Small intestine (tissue), 7 donors: Measurements from ENCODE around the gene PLXNA4. TPM values are rescaled to one million over a fixed set of nuclear protein-coding genes. Genes with fewer than 3 reads are reported as not detected.

Experiments used
- DNase-seq, 2 donors: peaks; one replicate each; pipeline versions ENCODE4 v3.0.0 to v3.0.0-alpha.2; 2013
- FAIRE-seq: peaks from 2 replicates; lab custom pipeline; 2012; peaks lifted over from hg19 to GRCh38; lab: Jason Lieb, UNC
- H3K27ac ChIP-seq, 3 donors: one replicate each; pipeline ENCODE4 v1.5.1; 2013; ENCODE audit warnings: low read length in 2 of 3, mild to moderate bottlenecking in 2 of 3, control low read depth in 1 of 3, inconsistent platforms in 1 of 3, low read depth in 1 of 3, moderate library complexity in 1 of 3
- H3K27me3 ChIP-seq, 3 donors: one replicate each; pipeline ENCODE4 v1.6.1; 2013; ENCODE audit warnings: low read length in 3 of 3, inconsistent platforms in 1 of 3; ENCODE audit not compliant: control insufficient read depth in 3 of 3, insufficient read depth in 3 of 3
- H3K36me3 ChIP-seq, 3 donors: one replicate each; pipeline ENCODE4 v1.6.1; 2013; ENCODE audit warnings: low read length in 3 of 3, inconsistent platforms in 1 of 3, low read depth in 1 of 3, mild to moderate bottlenecking in 1 of 3, moderate library complexity in 1 of 3; ENCODE audit not compliant: control insufficient read depth in 3 of 3, insufficient read depth in 2 of 3
- H3K4me1 ChIP-seq, 3 donors: one replicate each; pipeline ENCODE4 v1.6.1; 2013; ENCODE audit warnings: low read length in 2 of 3, inconsistent platforms in 1 of 3, low read depth in 1 of 3, mild to moderate bottlenecking in 1 of 3, moderate library complexity in 1 of 3; ENCODE audit not compliant: control insufficient read depth in 3 of 3, insufficient read depth in 2 of 3
- H3K4me3 ChIP-seq, 3 donors: one replicate each; pipeline ENCODE4 v1.5.1; 2013; ENCODE audit warnings: low read length in 3 of 3, control low read depth in 1 of 3, inconsistent platforms in 1 of 3, low read depth in 1 of 3, mild to moderate bottlenecking in 1 of 3, moderate library complexity in 1 of 3
- H3K9me3 ChIP-seq, 2 donors: one replicate each; pipeline ENCODE4 v1.6.1; 2013; ENCODE audit warnings: low read depth in 1 of 2, low read length in 1 of 2; ENCODE audit not compliant: control insufficient read depth in 2 of 2, insufficient read depth in 1 of 2
- WGBS, 3 donors: extraction: QIAGEN DNeasy Blood & Tissue Kit; methylation state at CpG; one replicate each; pipeline ENCODE4 v1.1.7; 2013; 5-methylcytosine and 5-hydroxymethylcytosine counted together
- polyA plus RNA-seq, 4 donors: library from polyadenylated mRNA; stranded (reverse) in 3 of 4; unstranded in 1 of 4; fragments of 200-250 nt in 3 of 4; fragments of 120-200 nt in 1 of 4; gene quantifications; one replicate each; pipeline versions ENCODE4 v1.2.1 to v1.2.3, GENCODE V29; 2013
- donor health status: healthy with polysubstance abuse.
- donor health status: control.
- donor health status: control.
- donor health status: Bipolar disorder and iron deficiency.
- donor health status: healthy.

The PLXNA4 gene
- polyA plus RNA-seq, 4 donors, result under 0.01 to 3.9 (median 1.2) TPM; not detected in 1

DNA sequence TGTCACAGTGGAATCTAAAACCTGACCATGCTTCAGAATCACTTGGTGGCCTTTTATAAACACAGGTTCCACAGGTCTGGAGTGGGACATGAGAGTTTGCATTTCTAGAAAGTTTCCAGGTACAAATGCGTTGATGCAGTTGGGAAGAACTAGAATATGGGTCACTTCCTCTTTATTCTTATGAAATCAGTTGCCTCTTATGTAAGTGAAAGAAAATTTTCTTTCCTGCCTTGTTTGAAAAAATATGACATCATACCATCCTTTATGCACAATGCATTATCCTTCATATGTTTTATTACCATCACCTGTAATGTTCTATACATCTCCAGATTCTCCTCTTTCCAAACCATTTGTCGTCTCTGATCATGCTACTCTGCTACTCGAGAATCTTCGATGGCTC is 44.0 kb downstream of the PLXNA4 start:
- WGBS, 3 donors, result 86 to 90% (median 90%) methylated on average over 4 of the region's 4 CpGs
- no peaks in the 10 kb centered on the region for H3K4me1 ChIP-seq

DNA sequence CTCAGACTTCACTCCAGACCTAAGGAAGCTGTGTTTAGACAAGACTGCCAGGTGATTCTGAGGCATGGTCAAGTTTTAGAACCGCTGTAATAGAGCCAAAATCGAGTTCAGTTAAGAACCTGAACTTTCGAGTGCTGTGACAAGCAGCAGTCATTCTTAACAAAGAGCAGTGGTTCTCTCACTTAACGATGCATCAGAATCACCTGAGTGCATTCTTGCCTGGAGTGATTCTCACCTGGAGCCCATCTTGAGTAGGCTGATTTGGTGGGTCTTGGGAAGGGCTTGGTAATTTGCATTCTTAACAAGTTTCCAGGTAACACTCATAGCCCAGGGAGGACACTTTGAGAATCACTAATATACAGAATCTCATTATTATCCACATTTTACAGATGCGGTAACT is 44.7 kb downstream of the PLXNA4 start:
- Histone ChIP-seq H3K4me1 (no peaks in the 10 kb centered on the region), H3K27ac (no peak overlapping the region), H3K27me3 (peaks cover 0 to 12% (median 0%) of the 10 kb centered on the region in 3 donors), H3K36me3 (no peaks in the 10 kb centered on the region), H3K4me3 (no peak overlapping the region), H3K9me3 (no peaks in the 10 kb centered on the region)
- DNase-seq (no peak), FAIRE-seq (no peak)
- WGBS, 3 donors, result 78 to 84% (median 80%) methylated on average over 5 of the region's 5 CpGs

More for the DNA sequence above, 44.0 kb downstream of the PLXNA4 start:
- peaks cover 0 to 12% (median 0%) of the 10 kb centered on the region in 3 donors for H3K27me3 ChIP-seq
- H3K4me3 ChIP-seq, result no peak overlapping the region
- H3K27ac ChIP-seq, result no peak overlapping the region
- H3K36me3 ChIP-seq, result no peaks in the 10 kb centered on the region
- no peaks in the 10 kb centered on the region for H3K9me3 ChIP-seq
- FAIRE-seq, result no peak
- DNase-seq, result no peak

DNA sequence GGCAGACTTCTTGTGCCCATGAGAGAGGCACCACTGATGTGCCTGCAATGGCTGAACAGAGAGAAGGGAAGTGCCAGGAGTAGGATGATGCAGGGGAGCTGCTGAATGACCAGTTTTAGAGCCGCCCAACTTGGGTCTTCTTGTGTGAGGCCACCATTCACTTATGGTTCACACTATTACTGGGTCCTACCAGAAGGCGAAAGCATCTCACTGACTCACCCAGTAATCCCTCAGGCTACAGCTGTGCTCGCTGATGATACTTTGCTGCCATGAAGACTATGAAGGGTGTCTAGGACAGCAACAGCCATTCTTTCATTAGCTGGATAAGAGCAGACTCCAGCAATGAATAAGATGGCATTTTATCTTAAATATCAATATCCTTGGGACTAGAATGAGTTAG is 47.6 kb downstream of the PLXNA4 start:
- 87 to 95% (median 91%) methylated on average over 3 of the region's 3 CpGs for WGBS, 3 donors
- H3K27ac ChIP-seq, result no peak overlapping the region
- no peak overlapping the region for H3K4me3 ChIP-seq
- no peaks in the 10 kb centered on the region for H3K4me1 ChIP-seq
- H3K27me3 ChIP-seq, result peaks cover 0 to 12% (median 0%) of the 10 kb centered on the region in 3 donors
- no peaks in the 10 kb centered on the region for H3K9me3 ChIP-seq
- FAIRE-seq (no peak), DNase-seq (no peak)
- H3K36me3 ChIP-seq, result no peaks in the 10 kb centered on the region

DNA sequence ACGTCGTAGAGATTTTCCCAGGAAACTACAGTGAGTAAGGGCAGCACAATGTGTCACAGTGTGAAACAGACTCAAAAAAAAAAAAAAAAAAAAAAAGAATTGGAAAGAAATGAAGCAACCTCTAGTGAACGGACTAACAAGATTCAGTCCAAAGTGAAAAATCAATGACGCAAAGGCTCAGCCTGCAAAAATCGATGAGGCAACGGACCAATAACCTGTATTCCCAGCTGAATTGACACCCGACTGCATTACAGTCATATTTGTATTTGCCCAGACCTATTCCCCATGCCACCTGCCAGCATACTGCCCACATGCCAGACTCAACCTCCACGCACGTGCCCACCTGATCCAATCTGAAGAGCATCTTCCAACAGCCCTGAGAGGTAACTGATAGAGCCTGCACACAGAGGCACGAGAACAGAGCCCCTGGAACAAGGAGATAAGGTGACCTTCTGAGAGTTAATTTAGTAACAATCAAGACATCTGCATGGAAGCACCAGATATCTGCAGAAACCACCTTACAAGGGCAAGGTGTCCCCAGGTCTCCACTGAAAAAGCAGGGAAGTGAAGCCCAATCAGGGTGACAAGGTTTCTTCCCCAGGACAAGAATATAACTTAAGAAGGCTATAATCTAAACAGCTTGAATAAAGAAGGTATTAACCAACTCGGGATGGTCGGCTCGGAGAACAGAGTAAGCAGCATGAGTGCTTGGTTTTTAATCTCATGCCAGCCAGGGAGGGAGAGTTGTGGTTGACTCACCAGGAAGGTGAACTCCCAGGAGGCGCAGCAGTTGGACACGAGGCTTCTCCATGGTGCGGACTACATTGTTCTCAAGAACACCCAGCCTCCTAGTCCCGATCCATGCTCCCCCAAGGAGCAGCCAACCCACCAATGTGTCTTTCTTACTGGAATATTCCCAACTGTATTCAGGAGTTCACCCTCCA is 48.5 kb downstream of the PLXNA4 start:
- WGBS, 3 donors, result 83 to 89% (median 88%) methylated on average over 17 of the region's 17 CpGs
- FAIRE-seq, result no peak
- peaks cover 0 to 10% (median 0%) of the 10 kb centered on the region in 3 donors for H3K27me3 ChIP-seq
- H3K4me1 ChIP-seq, result no peaks in the 10 kb centered on the region
- no peak overlapping the region for H3K4me3 ChIP-seq
- H3K9me3 ChIP-seq, result no peaks in the 10 kb centered on the region
- H3K36me3 ChIP-seq, result no peaks in the 10 kb centered on the region
- DNase-seq, result no peak
- no peak overlapping the region for H3K27ac ChIP-seq

DNA sequence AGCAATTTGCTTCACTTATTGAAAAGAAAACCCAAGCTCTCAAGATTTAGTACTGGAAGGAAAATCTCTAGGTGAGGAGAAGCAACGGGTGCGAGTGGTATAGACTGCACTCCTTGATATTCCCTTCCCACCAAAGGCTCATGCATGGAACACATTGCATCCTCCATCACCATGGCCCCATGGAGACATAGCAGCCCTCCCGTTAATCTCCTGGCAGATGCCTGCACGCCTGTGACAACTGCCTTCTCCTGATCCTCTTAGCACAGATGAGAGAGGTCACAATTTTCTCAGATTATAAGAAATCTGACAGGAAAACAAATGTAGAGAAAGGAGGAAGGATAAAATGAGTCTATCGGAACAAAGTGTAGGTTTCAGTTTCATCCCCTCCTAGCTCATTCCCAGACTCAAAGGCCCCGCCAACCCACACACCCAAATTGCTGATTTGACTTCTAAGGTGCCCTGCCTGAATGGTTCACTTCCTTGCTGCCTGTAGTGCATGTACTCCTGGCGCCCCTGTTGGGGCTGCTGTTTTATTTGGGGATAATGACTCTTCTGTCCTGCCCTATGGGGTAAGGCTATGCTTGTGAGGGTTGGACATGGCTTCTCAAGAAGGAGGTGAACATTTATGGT is 50.0 kb downstream of the PLXNA4 start:
- FAIRE-seq (no peak), DNase-seq (no peak)
- WGBS, 3 donors, result 77 to 82% (median 78%) methylated on average over 7 of the region's 7 CpGs
- Histone ChIP-seq H3K36me3 (no peaks in the 10 kb centered on the region), H3K9me3 (no peaks in the 10 kb centered on the region), H3K4me3 (no peak overlapping the region), H3K4me1 (no peaks in the 10 kb centered on the region), H3K27me3 (peaks cover 0 to 10% (median 0%) of the 10 kb centered on the region in 3 donors), H3K27ac (no peak overlapping the region)

DNA sequence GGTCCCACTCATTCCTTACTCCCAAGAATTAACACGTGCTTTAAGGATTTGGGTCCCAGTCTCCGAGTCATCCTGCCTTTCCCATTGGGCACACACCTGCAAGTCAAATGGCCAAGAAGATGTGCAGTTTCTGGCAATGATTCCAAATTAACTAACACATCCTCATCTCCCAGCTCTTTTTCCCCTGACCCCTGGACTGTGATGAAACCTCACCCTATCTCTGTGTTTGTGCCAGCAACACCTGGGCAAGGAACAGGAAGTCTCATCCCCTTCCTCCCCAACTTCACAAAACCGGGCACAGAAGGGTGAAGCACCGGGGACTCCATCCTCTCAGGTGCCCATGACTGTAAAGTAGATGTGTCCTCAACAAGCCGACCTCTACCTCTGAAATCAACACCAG is 54.8 kb downstream of the PLXNA4 start:
- Histone ChIP-seq H3K4me3 (no peak overlapping the region), H3K27ac (no peak overlapping the region), H3K36me3 (no peaks in the 10 kb centered on the region), H3K4me1 (no peaks in the 10 kb centered on the region), H3K9me3 (no peaks in the 10 kb centered on the region), H3K27me3 (peaks cover 0 to 2% (median 0%) of the 10 kb centered on the region in 3 donors)
- DNase-seq, result no peak
- 61 to 77% (median 72%) methylated on average over 5 of the region's 5 CpGs for WGBS, 3 donors
- no peak for FAIRE-seq

DNA sequence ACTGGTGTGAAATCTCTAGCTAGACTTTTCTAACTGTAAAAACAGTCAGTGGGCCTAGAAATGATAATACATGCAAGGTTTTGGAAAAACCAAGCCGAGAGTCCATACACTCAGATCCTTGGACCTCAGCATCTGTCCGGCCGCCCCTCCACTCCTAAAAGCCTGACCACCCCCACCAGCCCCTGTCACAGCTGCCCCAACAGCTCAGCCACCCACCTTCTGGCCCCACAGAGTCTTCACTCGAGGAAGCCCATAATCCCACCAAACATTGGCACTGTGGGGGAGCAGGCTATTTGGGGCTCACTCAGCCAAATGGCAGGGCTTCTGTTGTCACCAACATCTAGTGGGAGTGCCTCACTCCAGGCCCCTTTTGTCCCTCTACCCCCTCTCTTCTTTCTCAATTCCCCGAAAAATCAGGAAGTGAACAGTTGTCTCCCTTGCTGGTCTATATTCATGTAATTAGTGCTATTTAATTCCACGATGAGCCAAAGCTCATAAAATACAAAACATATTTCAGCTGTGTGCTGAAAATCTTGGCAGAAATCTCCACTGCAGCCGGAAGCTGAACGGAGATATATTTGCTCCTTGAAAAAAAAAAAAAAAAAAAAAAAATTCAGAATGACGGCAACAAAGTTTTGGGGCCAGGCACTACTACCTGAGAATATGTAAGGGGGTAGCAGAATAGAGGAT is 55.5 kb downstream of the PLXNA4 start:
- WGBS, 3 donors, result 73 to 91% (median 86%) methylated on average over 9 of the region's 9 CpGs

DNA sequence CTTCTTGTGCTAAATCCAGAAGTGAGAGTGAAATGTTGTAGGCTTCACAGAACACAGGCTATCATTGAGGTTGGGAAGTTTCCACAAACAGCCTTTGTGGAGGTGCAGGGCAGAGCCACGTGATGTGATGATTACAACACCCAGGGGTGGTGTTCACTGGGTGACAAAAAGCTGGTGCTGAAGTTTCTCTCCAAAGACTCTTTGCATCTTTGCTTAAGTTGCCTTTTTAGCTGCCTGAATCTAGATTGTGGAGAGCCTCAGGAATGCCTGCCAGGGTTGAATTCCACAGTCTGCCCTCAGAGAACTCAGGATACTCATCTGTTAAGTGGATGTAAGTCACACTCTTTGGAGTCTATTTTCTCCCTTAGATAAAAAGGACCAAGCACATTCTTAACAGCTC is 56.3 kb downstream of the PLXNA4 start:
- H3K27me3 ChIP-seq, result peaks cover 0 to 2% (median 0%) of the 10 kb centered on the region in 3 donors
- FAIRE-seq, result no peak
- 58 to 73% (median 72%) methylated on average over 1 of the region's 1 CpG for WGBS, 3 donors
- no peak overlapping the region for H3K27ac ChIP-seq
- no peaks in the 10 kb centered on the region for H3K4me1 ChIP-seq
- H3K36me3 ChIP-seq, result no peaks in the 10 kb centered on the region
- no peak overlapping the region for H3K4me3 ChIP-seq
- no peaks in the 10 kb centered on the region for H3K9me3 ChIP-seq
- DNase-seq, result no peak

More for the DNA sequence above, 55.5 kb downstream of the PLXNA4 start:
- DNase-seq (no peak), FAIRE-seq (no peak)
- no peaks in the 10 kb centered on the region for H3K9me3 ChIP-seq
- no peak overlapping the region for H3K4me3 ChIP-seq
- H3K4me1 ChIP-seq, result no peaks in the 10 kb centered on the region
- peaks cover 0 to 2% (median 0%) of the 10 kb centered on the region in 3 donors for H3K27me3 ChIP-seq
- no peak overlapping the region for H3K27ac ChIP-seq
- no peaks in the 10 kb centered on the region for H3K36me3 ChIP-seq
